Measurements from ENCODE around the gene MCTP1. TPM values are rescaled to one million over a fixed set of nuclear protein-coding genes. Genes with fewer than 3 reads are reported as not detected.

The MCTP1 gene
- total and polyA plus RNA-seq, 7 experiments from 2014 or later: 0.75 to 38.9 (median 2.3) TPM; not detected in 1

DNA sequence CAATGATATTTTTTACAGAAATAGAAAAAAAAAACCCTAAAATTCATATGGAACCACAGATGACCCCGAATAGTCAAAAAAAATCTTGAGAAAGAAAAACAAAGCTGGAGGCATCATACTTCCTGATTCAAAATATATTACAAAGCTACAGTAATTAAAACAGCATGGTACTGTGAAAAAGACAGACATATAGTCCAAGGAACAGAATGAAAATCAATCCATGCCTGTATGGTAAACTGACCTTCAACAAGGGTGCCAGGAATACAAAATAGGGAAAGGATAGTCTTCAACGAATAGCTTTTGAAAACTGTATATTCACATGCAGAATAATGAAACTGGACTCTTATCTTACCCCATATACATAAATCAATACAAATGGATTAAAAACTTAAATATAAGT is 307.5 kb downstream of the MCTP1 start:
- CTCF ChIA-PET: interaction anchor here (0.9 to 2.0 kb wide), 2 partner anchors 10 to 16 kb away, joined by 3 to 4 read pairs; no protein-coding TSS in a partner anchor
- H3K27ac Mint-ChIP-seq: no peak overlapping the region

GRCh38 chr5:94976853-94977252 is 308.0 kb downstream of the MCTP1 start:
- intact Hi-C loops (cut with micrococcal nuclease): no loop called here
- no peak for ATAC-seq
- no peaks in the 10 kb centered on the region for H3K27me3 ChIP-seq (ENCODE audit: control insufficient read depth in 2 of 2, insufficient read depth in 2 of 2, low read length in 2 of 2)
- CTCF ChIA-PET: interaction anchor here (2.0 kb wide), 1 partner anchor 15 kb away, joined by 4 read pairs; no protein-coding TSS in a partner anchor
- no peak overlapping the region for H3K4me3 ChIP-seq (ENCODE audit: low read length)
- H3K4me3 Mint-ChIP-seq: no peak overlapping the region
- no peak for DNase-seq
- peaks cover 0 to 6% (median 0%) of the 10 kb centered on the region in 5 donors for H3K36me3 Mint-ChIP-seq
- POLR2A ChIA-PET: no interaction called here
- H3K9me3 ChIP-seq (ENCODE audit: control insufficient read depth in 2 of 3, low read length in 3 of 3): no peaks in the 10 kb centered on the region
- peaks cover 0 to 23% (median 12%) of the 10 kb centered on the region in 11 donors for H3K9me3 Mint-ChIP-seq
- H3K27ac ChIP-seq (ENCODE audit: low read depth, low read length): no peak overlapping the region
- H3K4me1 Mint-ChIP-seq: no peaks in the 10 kb centered on the region
- H3K27me3 Mint-ChIP-seq: peaks cover 0 to 5% (median 0%) of the 10 kb centered on the region in 5 donors
- no peaks in the 10 kb centered on the region for H3K4me1 ChIP-seq (ENCODE audit: control insufficient read depth in 2 of 2, insufficient read depth in 2 of 2, low read length in 2 of 2)
- H3K27ac Mint-ChIP-seq: no peak overlapping the region
- no peaks in the 10 kb centered on the region for H3K36me3 ChIP-seq (ENCODE audit: control insufficient read depth in 2 of 3, insufficient read depth in 3 of 3, low read length in 3 of 3)

More for the DNA sequence above, 307.5 kb downstream of the MCTP1 start:
- Histone ChIP-seq H3K36me3 (ENCODE audit: control insufficient read depth in 2 of 3, insufficient read depth in 3 of 3, low read length in 3 of 3) (no peaks in the 10 kb centered on the region), H3K27ac (ENCODE audit: low read depth, low read length) (no peak overlapping the region), H3K4me3 (ENCODE audit: low read length) (no peak overlapping the region), H3K27me3 (ENCODE audit: control insufficient read depth in 2 of 2, insufficient read depth in 2 of 2, low read length in 2 of 2) (no peaks in the 10 kb centered on the region), H3K9me3 (ENCODE audit: control insufficient read depth in 2 of 3, low read length in 3 of 3) (no peaks in the 10 kb centered on the region), H3K4me1 (ENCODE audit: control insufficient read depth in 2 of 2, insufficient read depth in 2 of 2, low read length in 2 of 2) (no peaks in the 10 kb centered on the region)
- peaks cover 0 to 6% (median 0%) of the 10 kb centered on the region in 5 donors for H3K36me3 Mint-ChIP-seq
- no peak for DNase-seq
- ATAC-seq: no peak
- peaks cover 0 to 23% (median 12%) of the 10 kb centered on the region in 11 donors for H3K9me3 Mint-ChIP-seq
- POLR2A ChIA-PET: no interaction called here
- no peak overlapping the region for H3K4me3 Mint-ChIP-seq
- H3K4me1 Mint-ChIP-seq: no peaks in the 10 kb centered on the region
- intact Hi-C loops (cut with micrococcal nuclease): no loop called here
- H3K27me3 Mint-ChIP-seq: peaks cover 0 to 4% (median 0%) of the 10 kb centered on the region in 5 donors

DNA sequence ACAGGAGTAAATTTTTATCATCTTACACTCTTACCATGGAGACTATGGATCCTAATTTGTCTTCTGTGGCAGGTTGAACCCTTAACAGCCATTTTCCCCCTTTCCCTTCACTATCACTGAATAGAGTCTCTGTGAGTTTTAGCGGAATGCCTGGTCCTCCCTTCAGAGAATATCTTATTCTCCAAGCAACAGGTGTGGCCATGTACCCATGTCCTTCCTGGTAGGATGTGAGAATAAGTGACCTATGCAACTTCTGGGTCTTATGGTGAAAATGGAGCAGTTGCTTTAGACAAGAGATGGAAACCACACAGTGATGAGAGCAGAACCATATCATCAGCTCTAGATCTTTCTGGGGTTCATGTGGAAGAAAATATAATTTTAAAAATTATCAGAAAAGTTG is 312.6 kb downstream of the MCTP1 start:
- Mint-ChIP-seq H3K27me3 (peaks cover 0 to 6% (median 0%) of the 10 kb centered on the region in 5 donors), H3K27ac (no peak overlapping the region), H3K9me3 (peaks cover 0 to 17% (median 9%) of the 10 kb centered on the region in 11 donors), H3K36me3 (peaks cover 0 to 6% (median 0%) of the 10 kb centered on the region in 5 donors), H3K4me1 (no peaks in the 10 kb centered on the region), H3K4me3 (no peak overlapping the region)
- intact Hi-C loops (cut with micrococcal nuclease): no loop called here
- no peak overlapping the region for H3K4me3 ChIP-seq (ENCODE audit: low read length)
- POLR2A ChIA-PET: no interaction called here
- H3K36me3 ChIP-seq (ENCODE audit: control insufficient read depth in 2 of 3, insufficient read depth in 3 of 3, low read length in 3 of 3): no peaks in the 10 kb centered on the region
- no peaks in the 10 kb centered on the region for H3K9me3 ChIP-seq (ENCODE audit: control insufficient read depth in 2 of 3, low read length in 3 of 3)
- H3K27ac ChIP-seq (ENCODE audit: low read depth, low read length): no peak overlapping the region
- CTCF ChIA-PET: interaction anchor here (0.6 kb wide), 1 partner anchor 34 kb away, joined by 4 read pairs; no protein-coding TSS in a partner anchor
- H3K27me3 ChIP-seq (ENCODE audit: control insufficient read depth in 2 of 2, insufficient read depth in 2 of 2, low read length in 2 of 2): no peaks in the 10 kb centered on the region
- no peak for ATAC-seq
- H3K4me1 ChIP-seq (ENCODE audit: control insufficient read depth in 2 of 2, insufficient read depth in 2 of 2, low read length in 2 of 2): no peaks in the 10 kb centered on the region
- DNase-seq: no peak

- Mint-ChIP-seq H3K4me3 (no peak overlapping the region), H3K9me3 (peaks cover 0 to 4% (median 0%) of the 10 kb centered on the region in 11 donors), H3K36me3 (no peaks in the 10 kb centered on the region), H3K4me1 (no peaks in the 10 kb centered on the region), H3K27ac (no peak overlapping the region), H3K27me3 (peaks cover 0 to 6% (median 0%) of the 10 kb centered on the region in 5 donors)
- Histone ChIP-seq H3K4me3 (ENCODE audit: low read length) (no peak overlapping the region), H3K27me3 (ENCODE audit: control insufficient read depth in 2 of 2, insufficient read depth in 2 of 2, low read length in 2 of 2) (no peaks in the 10 kb centered on the region), H3K4me1 (ENCODE audit: control insufficient read depth in 2 of 2, insufficient read depth in 2 of 2, low read length in 2 of 2) (no peaks in the 10 kb centered on the region), H3K27ac (ENCODE audit: low read depth, low read length) (no peak overlapping the region), H3K36me3 (ENCODE audit: control insufficient read depth in 2 of 3, insufficient read depth in 3 of 3, low read length in 3 of 3) (no peaks in the 10 kb centered on the region), H3K9me3 (ENCODE audit: control insufficient read depth in 2 of 3, low read length in 3 of 3) (no peaks in the 10 kb centered on the region)
- intact Hi-C loops (cut with micrococcal nuclease): loop anchor here in 1 of 2 donors (5.0 to 10.0 kb wide), 2 partner anchors 536 to 878 kb away; no protein-coding TSS in a partner anchor
- ChIA-PET POLR2A (no interaction called here), CTCF (interaction anchor here (0.9 kb wide), 1 partner anchor 10 kb away, joined by 3 read pairs; no protein-coding TSS in a partner anchor)
- DNase-seq (no peak), ATAC-seq (no peak)
Measured at GRCh38 chr5:94969174-94969573, 315.7 kb downstream of the MCTP1 start.

DNA sequence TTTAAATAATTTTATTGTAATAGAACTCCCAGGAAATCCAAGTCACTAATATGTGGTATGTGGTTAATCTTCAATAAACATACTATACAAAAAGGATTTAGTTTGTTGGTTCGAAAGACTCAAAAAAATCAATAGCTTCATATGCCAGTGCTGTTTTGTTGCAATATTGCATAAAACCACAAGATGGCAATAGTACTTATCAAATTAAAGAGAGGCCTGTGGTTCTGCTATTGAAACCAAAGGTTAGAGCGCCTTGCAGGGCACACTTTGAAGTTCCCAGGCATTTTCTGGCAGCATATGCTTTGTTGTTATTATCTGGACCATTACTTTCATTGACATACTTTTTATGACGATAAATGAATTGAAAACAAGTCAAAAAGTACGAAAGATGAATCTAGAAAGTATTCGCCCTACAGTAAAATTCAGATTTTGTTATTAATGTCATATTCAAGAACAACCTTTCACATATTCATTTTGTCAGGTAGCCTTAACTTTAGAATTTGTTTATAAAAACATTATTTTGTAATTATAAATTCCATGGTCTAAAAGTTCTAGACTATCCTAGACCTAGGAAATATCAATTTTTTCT is 316.3 kb downstream of the MCTP1 start:
- peak in 5 of 9 donors; percentile 21 to 49 (median 34) for DNase-seq

GRCh38 chr5:94967525-94967924 is 317.4 kb downstream of the MCTP1 start:
- H3K4me1 Mint-ChIP-seq: no peaks in the 10 kb centered on the region
- ChIA-PET POLR2A (no interaction called here), CTCF (interaction anchor here (0.8 kb wide), 1 partner anchor 10 kb away, joined by 3 read pairs; no protein-coding TSS in a partner anchor)
- Histone ChIP-seq H3K36me3 (ENCODE audit: control insufficient read depth in 2 of 3, insufficient read depth in 3 of 3, low read length in 3 of 3) (no peaks in the 10 kb centered on the region), H3K4me3 (ENCODE audit: low read length) (no peak overlapping the region), H3K4me1 (ENCODE audit: control insufficient read depth in 2 of 2, insufficient read depth in 2 of 2, low read length in 2 of 2) (no peaks in the 10 kb centered on the region), H3K27me3 (ENCODE audit: control insufficient read depth in 2 of 2, insufficient read depth in 2 of 2, low read length in 2 of 2) (no peaks in the 10 kb centered on the region), H3K27ac (ENCODE audit: low read depth, low read length) (no peak overlapping the region), H3K9me3 (ENCODE audit: control insufficient read depth in 2 of 3, low read length in 3 of 3) (no peaks in the 10 kb centered on the region)
- H3K4me3 Mint-ChIP-seq: no peak overlapping the region
- DNase-seq: no peak
- H3K9me3 Mint-ChIP-seq: peaks cover 0 to 4% (median 0%) of the 10 kb centered on the region in 11 donors
- H3K27ac Mint-ChIP-seq: no peak overlapping the region
- ATAC-seq: no peak
- no peaks in the 10 kb centered on the region for H3K36me3 Mint-ChIP-seq
- intact Hi-C loops (cut with micrococcal nuclease): loop anchor here in 1 of 2 donors (5.0 to 10.0 kb wide), 2 partner anchors 537 to 880 kb away; no protein-coding TSS in a partner anchor
- H3K27me3 Mint-ChIP-seq: peaks cover 0 to 6% (median 0%) of the 10 kb centered on the region in 5 donors

More for the DNA sequence above, 316.3 kb downstream of the MCTP1 start:
- H3K27ac Mint-ChIP-seq: no peak overlapping the region
- no peaks in the 10 kb centered on the region for H3K36me3 Mint-ChIP-seq
- no peaks in the 10 kb centered on the region for H3K27me3 ChIP-seq (ENCODE audit: control insufficient read depth in 2 of 2, insufficient read depth in 2 of 2, low read length in 2 of 2)
- ChIA-PET POLR2A (no interaction called here), CTCF (interaction anchor here (0.5 kb wide), 1 partner anchor 11 kb away, joined by 3 read pairs; no protein-coding TSS in a partner anchor)
- no peak overlapping the region for H3K27ac ChIP-seq (ENCODE audit: low read depth, low read length)
- no peak overlapping the region for H3K4me3 ChIP-seq (ENCODE audit: low read length)
- H3K9me3 ChIP-seq (ENCODE audit: control insufficient read depth in 2 of 3, low read length in 3 of 3): no peaks in the 10 kb centered on the region
- intact Hi-C loops (cut with micrococcal nuclease): loop anchor here (1.0 to 10.0 kb wide), 3 partner anchors 293 to 879 kb away; no protein-coding TSS in a partner anchor
- H3K27me3 Mint-ChIP-seq: peaks cover 0 to 6% (median 0%) of the 10 kb centered on the region in 5 donors
- H3K9me3 Mint-ChIP-seq: peaks cover 0 to 4% (median 0%) of the 10 kb centered on the region in 11 donors
- ATAC-seq: peak; percentile 72
- H3K4me3 Mint-ChIP-seq: no peak overlapping the region
- H3K36me3 ChIP-seq (ENCODE audit: control insufficient read depth in 2 of 3, insufficient read depth in 3 of 3, low read length in 3 of 3): no peaks in the 10 kb centered on the region
- no peaks in the 10 kb centered on the region for H3K4me1 ChIP-seq (ENCODE audit: control insufficient read depth in 2 of 2, insufficient read depth in 2 of 2, low read length in 2 of 2)
- H3K4me1 Mint-ChIP-seq: no peaks in the 10 kb centered on the region

Measured in naive thymus-derived CD4-positive, alpha-beta T cell (primary cell).